ENCODE results near the gene TMBIM6. TPM values are rescaled to one million over a fixed set of nuclear protein-coding genes. Genes with fewer than 3 reads are reported as not detected.
"Not testable (repeated sequence)": the region's sequence is repeated elsewhere in the genome, so short reads cannot be mapped to it uniquely, and the experiment has no call there.

The TMBIM6 gene
- polyA plus RNA-seq, 1 donor, result 721 TPM

- no peak for DNase-seq
Observed at GRCh38 chr12:49764126-49764525, 22.8 kb downstream of the TMBIM6 start.

- no peak for DNase-seq
Observed at GRCh38 chr12:49766115-49766455, 24.7 kb downstream of the TMBIM6 start.

- DNase-seq, result no peak
Observed at GRCh38 chr12:49767333-49767732, 26.0 kb downstream of the TMBIM6 start.

- not testable (repeated sequence) for DNase-seq
Observed at GRCh38 chr12:49773102-49773501, 31.7 kb downstream of the TMBIM6 start.

- peak; percentile 51 for DNase-seq
Observed at GRCh38 chr12:49776413-49776812, 35.1 kb downstream of the TMBIM6 start.

GRCh38 chr12:49776858-49777257 is 35.5 kb downstream of the TMBIM6 start:
- DNase-seq, result no peak

GRCh38 chr12:49777341-49777740 is 36.0 kb downstream of the TMBIM6 start:
- DNase-seq, result no peak

- no peak for DNase-seq
Observed at GRCh38 chr12:49777800-49778748, 36.7 kb downstream of the TMBIM6 start.

GRCh38 chr12:49779581-49779980 is 38.2 kb downstream of the TMBIM6 start:
- no peak for DNase-seq

- DNase-seq, result not testable (repeated sequence)
Observed at GRCh38 chr12:49780914-49781313, 39.6 kb downstream of the TMBIM6 start.

- DNase-seq, result peak; percentile 53
Observed at GRCh38 chr12:49783917-49784676, 42.7 kb downstream of the TMBIM6 start.

GRCh38 chr12:49784756-49785409 is 43.5 kb downstream of the TMBIM6 start:
- DNase-seq, result no peak

- no peak for DNase-seq
Observed at GRCh38 chr12:49787672-49788071, 46.3 kb downstream of the TMBIM6 start.

GRCh38 chr12:49789992-49790391 is 48.6 kb downstream of the TMBIM6 start:
- peak; percentile 28 for DNase-seq

GRCh38 chr12:49790741-49791555 is 49.6 kb downstream of the TMBIM6 start:
- DNase-seq, result no peak

GRCh38 chr12:49791700-49792099 is 50.3 kb downstream of the TMBIM6 start:
- DNase-seq, result no peak

GRCh38 chr12:49792181-49792970 is 51.0 kb downstream of the TMBIM6 start:
- no peak for DNase-seq

GRCh38 chr12:49792976-49793580 is 51.7 kb downstream of the TMBIM6 start:
- no peak for DNase-seq

- DNase-seq, result no peak
Observed at GRCh38 chr12:49793620-49794019, 52.3 kb downstream of the TMBIM6 start.

- DNase-seq, result no peak
Observed at GRCh38 chr12:49794021-49794420, 52.7 kb downstream of the TMBIM6 start.

Data from left kidney (tissue), 2 donors.